HG03066 (cell line): Measurements from ENCODE around the gene CHCHD5.
"Not testable (repeated sequence)": the region's sequence is repeated elsewhere in the genome, so short reads cannot be mapped to it uniquely, and the experiment has no call there.

ENCODE experiments used
- ATAC-seq: cut with Tn5 transposase; IDR thresholded peaks from one replicate; pipeline ENCODE4 v1.9.1; 2021; ENCODE audit warnings: low read depth; ENCODE audit not compliant: unreplicated experiment

The CHCHD5 gene, protein sequence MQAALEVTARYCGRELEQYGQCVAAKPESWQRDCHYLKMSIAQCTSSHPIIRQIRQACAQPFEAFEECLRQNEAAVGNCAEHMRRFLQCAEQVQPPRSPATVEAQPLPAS

DNA sequence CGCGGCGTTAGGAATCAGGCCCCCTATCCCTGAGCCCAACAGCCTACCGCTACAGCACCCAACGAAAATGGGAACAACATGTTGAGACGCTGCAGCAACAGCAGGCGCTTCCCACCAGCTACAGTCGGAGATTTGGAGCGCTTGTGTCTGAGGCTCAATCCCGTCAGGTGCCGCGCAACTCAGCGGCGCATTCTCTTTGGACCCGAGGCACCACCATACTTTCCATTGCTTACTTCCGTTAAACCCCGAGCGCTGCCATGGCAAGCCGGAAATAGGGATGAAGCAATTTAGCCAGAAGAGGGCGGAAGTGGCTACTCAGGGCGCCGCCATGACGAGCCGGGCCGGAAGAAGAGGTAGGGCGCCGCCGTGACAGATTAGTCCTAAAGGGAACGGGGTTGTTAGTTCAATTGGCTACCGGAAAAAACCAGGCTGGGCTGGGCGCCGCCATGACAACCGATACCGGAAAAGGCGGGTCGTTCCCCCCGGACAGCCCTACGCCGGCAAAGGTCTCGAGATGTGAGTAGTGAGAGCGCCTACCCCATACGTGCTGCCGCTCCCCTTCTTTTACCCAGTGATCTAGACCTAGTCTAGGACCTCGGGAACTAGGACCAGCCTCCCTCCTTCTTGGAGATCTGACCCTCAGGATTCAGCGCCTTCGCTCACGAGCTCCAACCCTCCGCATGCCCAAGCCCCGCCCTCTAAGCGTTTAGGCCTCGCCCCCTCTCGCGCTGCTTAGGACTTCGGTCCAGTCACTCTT, at the start of gene CHCHD5:
Gene CHCHD5 (plus strand): TSS at position 476 of the 757 bp plus-strand sequence. CDS start 39 bp downstream, at position 515.
- peak; percentile 86 for ATAC-seq

DNA sequence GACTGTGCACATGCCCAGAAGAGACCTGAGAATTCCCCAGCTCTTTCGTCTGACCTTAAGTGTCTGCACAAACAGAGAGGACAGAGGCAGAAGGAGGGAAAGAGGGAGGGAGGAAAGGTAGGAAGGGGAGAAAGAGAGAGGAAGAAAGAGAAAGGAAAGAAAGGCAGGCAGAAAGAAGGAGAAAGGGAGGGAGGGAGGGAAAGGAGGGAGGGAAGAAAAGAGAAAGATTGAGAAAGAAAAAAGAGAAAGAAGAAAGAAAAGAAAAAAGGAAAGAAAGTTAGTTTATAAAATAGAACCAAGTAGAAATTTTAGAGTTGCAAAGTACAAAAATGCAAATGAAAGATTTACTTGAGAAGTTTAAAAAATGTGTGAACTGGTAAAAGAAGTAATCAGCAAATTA, 49.6 kb upstream of the CHCHD5 start:
- no peak for ATAC-seq

DNA sequence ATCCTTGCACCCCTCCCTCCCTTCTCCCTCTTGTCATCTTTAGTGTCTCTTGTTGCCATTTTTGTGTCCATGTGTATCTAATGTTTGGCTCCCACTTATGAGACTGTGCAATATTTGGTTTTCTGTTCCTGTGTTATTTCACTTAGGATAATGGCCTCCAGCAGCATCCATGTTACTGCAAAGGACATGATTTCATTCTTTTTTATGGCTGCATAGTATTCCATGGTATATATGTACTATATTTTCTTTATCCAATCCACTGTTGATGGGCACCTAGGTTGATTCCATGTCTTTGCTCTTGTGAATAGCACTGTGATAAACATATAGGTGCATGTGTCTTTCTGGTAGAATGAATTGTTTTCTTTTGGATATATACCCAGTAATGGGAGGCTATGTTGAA, 47.7 kb upstream of the CHCHD5 start:
- not testable (repeated sequence) for ATAC-seq

DNA sequence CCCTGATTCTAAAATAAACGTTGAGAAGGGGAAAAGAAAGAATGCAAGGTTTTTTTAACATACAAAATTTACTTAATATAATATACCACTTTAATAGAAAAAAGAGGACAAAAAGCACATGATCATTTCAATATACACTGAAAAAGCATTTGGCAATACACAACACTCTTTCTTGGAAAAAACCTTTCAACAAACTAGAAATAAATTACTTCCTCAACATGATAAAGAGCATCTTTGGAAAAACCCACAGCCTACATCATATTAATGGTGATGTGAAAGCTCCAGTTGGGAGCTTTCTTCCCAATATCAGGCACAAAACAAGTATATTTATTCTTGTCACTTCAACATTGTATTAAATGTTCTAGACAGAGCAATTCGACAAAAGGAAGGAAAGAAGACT, 45.1 kb upstream of the CHCHD5 start:
- no peak for ATAC-seq

DNA sequence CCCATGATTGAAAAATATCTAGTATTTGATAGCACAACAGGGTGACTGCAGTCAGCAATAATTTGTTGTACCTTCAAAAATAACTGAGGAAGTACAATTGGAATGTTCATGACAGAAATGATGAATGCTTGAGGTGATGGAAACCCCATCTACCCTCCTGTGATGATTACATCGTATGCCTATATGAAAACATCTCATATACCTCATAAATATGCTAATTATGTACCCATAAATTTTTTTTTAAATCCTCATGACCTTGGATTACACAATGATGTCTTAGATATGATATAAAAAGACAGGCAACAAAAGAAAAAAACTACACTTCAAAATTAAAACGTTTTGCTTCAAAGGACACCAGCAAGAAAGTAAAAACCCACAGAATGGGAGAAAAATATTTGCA, 43.5 kb upstream of the CHCHD5 start:
- no peak for ATAC-seq

DNA sequence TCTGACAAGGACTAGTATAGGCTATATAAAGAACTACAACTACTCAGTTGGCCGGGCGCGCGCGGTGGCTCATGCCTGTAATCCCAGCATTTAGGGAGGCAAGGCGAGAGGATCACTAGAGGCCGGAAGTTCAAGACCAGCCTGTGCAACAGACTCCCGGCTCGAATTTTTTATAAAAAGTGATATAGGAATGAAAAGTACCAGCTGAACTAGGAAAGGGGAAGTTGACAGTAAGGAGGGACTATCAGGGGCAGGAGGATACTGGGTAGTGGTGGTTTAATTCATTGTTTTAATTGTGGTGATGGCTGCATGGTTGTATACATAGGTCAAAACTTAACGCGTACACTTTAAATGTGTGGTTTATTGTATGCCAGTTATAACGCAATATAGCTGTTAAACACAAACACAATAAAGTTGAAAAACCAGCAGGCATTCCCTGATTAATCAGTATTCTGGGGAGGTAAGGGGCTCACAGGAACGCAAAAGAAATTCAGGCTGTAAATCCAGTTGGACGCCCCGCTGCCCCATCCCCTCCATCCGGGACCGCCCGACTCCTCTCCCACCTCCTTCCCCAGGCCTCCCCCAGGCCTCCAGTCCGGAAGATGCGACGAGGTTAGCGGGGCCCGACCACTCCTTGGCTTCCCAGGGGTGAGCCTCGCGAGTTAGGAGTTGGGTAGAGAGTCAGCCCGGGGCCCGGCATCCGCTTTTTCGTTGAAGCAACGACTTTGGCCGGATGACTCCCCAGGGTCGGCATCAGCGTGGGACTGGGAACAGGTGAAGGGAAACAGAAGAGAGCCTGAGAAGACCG, 42.9 kb upstream of the CHCHD5 start:
- peak; percentile 55 for ATAC-seq

DNA sequence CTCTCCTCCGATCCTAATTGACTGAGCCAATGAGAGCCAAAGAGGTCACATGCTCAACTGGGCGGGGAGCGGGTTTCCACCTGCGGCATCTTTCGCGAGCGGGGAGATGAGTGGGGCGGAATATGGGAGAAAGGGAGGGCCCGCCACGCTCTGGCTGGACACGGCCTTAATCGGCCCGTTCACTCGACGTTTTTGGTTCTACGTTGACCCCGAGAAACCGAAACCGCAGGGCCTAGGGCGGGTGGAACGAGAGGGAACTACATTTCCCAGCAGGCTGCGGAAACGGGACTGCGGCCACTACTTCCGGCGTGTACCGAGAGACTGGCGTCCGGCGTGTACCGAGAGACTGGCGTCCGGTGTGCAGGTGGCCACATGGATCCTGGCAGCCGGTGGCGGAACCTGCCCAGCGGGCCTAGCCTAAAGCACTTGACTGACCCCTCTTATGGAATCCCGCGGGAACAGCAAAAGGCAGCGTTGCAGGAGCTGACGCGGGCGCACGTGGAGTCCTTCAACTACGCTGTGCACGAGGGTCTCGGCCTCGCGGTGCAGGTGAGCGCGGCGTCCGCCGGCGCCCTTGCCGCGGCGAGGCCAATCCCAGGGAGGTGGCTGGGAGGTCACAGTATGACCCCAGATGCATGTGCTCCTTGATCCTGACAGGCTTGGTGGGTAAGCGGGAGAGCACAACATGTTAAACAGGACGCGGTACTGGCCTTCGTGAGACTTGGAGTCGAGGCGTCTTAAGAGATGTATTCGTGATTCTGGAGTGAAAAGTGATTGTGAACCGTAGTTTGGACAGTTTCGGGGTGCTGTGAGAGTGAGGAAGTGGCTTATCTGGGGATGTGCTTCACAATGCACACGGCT, 42.1 kb upstream of the CHCHD5 start, which contains the start of gene POLR1B:
Gene POLR1B (plus strand): TSS at position 343 of the 861 bp plus-strand sequence. CDS start 30 bp downstream, at position 373.
- peak; percentile 81 for ATAC-seq

DNA sequence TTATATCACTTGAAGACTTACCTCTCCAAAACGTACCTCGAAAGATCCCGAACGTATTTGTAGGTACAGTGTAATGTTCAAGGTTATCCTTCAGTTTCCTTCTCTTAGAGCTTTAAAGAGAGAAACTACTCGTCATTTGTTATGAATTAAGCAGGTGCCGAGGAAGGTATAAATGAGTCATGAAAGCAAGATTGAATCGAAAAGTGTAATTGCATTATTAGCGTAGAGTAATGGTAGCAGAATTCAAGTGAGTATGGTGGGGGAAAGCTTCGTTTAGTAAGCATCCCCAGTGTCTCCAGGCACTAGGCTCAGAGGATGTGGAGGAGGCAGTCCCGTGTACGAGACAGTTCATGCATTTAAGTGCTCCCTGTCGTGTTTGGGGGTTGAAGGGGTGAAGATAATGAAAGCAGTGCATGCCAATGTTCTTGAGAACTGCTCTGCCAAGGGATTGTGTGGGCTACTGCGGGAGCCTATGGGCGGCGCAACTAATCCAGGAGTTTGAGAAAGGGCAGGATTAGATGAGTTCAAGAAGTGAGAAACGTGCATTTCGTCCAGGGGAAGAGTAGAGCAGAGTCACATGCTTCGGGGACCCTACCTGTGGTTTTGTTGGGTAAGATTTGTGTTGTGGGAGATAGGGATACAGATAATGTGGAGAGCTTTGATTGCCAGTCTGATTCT, 41.3 kb upstream of the CHCHD5 start:
- ATAC-seq = no peak

DNA sequence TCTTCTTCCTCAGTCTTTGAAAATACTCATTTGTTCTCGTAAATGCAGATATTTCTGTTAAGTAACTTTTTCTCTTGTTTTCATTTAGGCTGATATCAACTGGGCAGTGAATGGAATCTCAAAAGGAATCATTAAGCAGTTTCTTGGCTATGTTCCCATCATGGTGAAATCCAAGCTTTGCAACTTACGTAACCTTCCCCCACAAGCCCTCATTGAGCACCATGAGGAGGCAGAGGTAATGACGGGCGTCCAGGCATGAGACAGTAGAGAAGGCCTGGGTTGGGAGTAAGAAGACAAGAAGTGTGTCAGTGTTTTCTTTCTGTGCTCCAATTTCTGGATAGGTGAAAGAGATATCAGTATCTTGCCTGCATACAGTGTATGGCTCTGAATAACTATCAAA, 37.1 kb upstream of the CHCHD5 start:
- no peak for ATAC-seq

DNA sequence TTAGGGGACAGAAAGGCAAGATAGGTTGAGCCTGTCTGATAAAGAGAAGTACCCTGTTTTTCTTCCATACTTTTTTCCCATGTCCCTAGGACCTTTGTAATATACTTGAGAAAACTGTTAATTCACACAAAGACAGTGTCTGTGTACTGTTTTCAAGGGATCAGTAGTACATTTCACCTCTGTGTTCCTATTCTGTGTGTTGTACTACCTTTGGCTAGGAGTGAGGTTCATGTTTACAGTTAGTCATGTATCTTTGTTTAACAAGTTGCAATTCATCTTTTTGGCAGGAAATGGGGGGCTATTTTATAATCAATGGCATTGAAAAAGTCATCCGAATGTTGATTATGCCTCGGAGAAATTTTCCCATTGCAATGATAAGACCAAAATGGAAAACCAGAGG, 35.4 kb upstream of the CHCHD5 start:
- ATAC-seq = no peak

DNA sequence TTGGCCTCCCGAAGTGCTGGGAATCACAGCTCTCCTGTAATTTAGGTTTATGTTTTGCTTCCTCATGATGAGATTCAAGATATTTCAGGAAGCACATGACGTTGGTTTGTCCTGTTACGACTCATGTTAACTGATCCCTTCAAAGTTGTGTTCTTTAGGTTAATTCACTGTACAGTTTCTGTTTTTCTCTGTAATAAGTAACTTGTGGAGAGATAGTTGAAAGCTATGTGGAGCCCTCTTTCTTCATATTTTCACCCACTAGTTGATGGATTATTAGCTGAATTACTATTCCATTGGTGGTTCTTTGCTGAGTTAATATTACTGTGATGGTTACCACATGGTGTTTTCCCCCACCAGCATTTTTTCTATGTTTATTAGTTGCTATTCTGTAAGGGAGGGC, 18.3 kb upstream of the CHCHD5 start:
- ATAC-seq = peak; percentile 68

DNA sequence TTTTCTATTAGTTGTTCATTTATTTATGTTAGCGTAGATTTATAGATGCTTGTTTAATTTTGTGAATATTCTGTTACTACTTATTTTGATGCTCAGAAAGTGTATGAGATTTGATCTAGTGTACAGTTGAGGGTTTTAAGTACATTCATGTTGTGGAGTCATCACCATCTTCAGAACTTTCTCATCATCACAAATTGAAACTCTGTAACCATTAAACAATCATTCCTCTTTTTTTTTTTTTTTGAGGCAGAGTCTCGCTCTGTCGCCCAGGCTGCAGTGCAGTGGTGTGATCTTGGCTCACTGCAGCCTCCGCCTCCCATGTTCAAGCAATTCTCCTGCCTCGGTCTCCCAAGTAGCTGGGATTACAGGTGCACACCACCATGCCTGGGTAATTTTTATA, 17.9 kb upstream of the CHCHD5 start:
- ATAC-seq = not testable (repeated sequence)

DNA sequence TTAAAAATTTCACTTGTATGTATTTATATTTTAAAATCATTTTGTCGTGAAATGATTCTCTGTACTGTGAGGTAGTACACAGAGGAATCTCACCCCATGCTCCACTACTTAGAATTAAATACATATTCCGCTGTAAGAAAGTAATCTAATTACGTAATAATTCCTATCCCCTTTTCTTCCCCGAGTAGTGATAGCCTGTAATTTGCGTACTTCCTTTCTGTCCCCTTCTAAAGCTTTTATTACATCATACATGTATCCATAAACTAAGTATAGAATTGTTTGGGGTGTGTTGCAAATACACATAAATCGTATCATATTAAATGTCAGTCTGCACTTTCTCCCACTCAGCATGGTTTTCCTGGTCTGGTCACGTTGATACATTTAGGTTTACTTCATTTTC, 12.4 kb upstream of the CHCHD5 start:
- no peak for ATAC-seq

DNA sequence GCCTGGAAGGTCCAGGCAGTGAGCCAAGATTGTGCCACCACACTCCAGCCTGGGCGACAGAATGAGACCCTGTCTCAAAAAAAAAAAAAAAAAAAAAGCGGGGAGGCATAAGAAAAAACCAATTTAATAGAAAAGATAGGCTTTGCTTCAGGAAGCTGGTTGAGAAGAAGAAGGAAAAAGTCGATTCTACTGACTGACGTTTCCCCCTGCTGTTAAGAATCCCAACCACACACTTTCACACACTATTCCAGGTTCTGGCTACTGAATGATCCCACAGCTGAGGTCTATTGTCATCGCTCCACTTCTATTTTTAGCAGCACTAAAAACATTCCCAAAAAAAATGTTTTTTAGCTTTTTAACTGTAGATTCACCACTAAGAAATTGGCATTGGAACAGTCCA, 6.7 kb upstream of the CHCHD5 start:
- ATAC-seq = no peak

DNA sequence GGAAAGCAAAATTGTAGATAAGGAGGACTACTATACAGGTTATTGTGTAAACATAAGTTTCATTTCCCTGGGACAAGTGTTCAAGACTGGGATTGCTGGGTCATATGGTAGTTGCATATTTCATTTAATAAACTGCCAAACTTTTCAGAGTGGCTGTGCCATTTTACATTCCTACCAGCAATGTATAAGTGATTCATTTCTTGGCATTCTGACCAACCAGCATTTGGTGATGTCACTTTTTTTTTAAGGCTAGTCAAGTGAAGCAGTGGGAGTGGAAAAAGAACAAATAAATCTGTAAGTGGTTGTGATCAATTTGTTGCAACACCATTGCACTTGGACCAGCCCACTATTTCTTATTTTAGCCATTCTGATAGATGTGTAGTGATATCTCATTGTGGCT, 5.2 kb upstream of the CHCHD5 start:
- ATAC-seq = no peak

DNA sequence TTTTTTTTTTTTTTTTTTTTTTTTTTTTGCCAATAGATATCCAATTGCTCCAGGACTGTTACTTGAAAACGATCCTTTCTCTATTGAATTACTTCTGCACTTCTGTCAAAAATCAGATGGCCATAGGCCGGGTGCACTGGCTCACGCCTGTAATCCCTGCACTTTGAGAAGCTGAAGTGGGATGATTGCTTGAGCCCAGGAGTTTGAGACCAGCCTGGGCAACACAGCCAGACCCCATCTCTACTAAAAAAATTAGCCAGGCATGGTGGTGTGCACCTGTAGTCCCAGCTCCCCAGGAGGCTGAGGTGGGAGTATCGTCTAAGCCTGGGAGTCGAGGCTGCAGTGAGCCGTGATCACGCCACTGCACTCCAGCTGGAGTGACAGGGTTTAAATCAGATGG, 4.3 kb upstream of the CHCHD5 start:
- no peak for ATAC-seq

DNA sequence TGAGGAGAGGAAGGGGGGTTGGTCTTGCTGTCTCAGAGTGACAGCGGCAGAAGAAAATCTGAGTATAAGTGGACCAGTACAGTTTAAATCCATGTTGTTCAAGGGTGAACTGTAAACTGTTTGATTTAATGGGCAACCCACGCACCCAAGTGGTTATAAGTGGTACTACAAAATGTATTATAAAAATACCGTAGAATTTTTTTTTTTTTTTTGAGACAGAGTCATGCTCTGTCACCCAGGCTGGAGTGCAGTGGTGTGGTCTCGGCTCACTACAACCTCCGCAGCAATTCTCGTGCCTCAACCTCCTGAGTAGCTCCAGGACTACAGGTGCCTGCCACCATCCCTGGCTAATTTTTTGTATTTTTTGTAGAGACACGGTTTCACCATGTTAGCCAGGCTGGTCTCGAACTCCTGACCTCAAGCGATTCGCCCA, 2.1 kb upstream of the CHCHD5 start:
- ATAC-seq = no peak

DNA sequence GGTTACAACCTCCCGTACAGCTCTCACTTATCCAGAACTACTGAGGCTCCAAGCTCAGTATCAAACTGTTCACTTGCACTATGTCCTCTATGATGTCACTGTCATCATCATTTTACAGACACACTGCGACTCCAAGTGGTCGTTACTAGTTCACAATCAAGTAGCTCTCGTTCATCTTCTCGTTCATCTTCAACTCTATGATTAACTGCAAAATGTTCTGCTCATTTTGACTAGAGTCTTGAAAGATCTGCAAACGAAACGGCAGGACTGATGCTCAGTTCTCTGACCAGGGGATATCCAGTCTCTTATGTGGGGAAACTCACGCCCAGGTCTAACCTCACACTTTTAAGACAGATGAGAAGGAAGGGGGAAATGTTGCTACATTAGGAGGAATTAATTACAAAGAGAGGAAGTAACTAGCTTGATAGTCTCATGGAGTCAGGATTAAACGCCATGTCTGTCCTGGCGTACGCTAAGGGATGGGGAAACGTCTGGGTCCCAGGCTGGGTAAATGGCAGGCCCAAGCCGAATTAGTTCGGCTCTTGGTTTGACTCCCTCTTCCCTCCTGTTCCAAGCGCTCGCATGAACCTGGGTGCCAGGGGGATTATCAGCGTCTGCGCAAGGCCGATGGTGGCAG, 794 bp upstream of the CHCHD5 start:
- ATAC-seq = no peak

DNA sequence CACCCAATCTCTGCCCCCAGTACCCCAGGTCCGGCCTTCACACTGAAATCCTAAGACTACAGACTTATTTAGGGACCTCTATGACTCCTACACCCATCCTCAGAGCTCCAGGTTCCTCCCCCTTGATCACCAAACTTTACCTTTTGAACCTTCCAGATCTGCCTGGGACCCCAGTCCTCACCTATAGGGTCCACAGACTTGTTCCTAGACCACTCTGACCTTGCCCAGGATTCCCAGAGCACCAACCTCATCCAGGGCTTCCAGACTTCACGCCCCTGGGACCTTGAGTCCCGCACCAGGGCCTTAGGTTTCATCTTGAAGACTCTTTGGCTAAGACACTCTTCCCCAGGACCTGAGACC, 462 bp downstream of the CHCHD5 start:
- ATAC-seq = no peak

DNA sequence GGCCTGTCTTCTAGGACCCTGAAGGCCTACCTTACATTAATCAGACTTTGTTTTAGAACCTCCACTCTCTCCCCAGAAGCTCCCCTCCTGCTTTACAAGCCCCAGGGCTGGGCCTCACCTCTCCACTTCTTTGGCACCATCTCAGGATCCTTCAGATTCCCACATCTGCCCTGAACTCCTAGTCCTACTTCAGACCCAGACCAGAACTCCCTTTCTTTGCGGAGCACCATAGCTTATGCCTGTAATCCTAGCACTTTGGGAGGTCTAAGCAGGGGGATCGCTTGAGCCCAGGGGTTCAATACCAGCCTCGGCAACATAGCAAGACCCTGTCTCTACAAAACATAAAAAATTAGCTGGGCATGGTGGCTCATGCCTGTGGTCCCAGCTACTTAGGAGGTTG, 991 bp downstream of the CHCHD5 start:
- ATAC-seq = no peak
